GM10847 (cell line): ENCODE data around the gene HSPB7.

Experiments
- POLR2A ChIP-seq: IDR thresholded peaks from 2 replicates; pipeline ENCODE4 v1.6.1; 2011; ENCODE audit not compliant: insufficient read length; ENCODE audit errors: extremely low read depth

Gene HSPB7

DNA sequence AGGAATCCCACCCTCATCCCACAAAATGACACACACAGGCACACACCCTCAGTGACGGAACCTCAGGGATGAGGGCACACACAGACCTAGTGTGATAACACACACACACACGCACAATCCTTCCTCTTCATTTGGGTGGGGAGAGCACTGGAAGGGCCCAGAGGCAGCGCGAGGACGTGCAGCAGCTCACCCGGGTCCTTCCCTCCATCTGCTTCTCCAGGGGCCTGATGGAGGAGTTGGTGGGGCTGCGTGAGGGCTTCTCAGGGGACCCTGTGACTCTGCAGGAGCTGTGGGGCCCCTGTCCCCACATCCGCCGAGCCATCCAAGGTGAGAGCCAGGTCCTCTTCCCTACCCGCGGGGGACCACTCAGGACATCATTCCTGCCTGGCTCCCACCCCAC is 4.5 kb upstream of the HSPB7 start:
- TF ChIP-seq POLR2A: no peak

DNA sequence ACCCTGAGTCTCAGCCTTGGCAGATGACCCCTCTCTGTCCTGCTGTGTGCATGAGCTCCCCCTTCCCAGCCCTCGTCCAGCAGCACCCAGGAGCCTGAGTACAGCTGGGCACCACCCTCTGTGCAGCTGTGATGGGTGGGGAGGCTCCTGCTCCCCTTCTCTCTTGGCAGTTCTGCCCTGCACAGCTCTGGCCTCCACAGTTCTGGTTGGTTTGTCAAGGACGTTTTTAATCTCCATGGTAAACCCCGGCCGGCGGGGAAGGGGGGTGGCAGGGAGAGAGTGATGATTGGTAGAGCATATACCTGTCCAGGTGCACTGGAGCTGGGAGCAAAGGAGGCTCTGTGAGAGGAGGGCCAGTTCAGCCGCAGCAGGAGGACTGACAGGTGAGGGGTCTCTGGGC is 3.8 kb upstream of the HSPB7 start, which contains the start of gene CLCNKA:
Gene CLCNKA (plus strand): TSS at position 356 of the 400 bp plus-strand sequence. CDS start 584 bp downstream, outside the sequence.
- TF ChIP-seq POLR2A: no peak

DNA sequence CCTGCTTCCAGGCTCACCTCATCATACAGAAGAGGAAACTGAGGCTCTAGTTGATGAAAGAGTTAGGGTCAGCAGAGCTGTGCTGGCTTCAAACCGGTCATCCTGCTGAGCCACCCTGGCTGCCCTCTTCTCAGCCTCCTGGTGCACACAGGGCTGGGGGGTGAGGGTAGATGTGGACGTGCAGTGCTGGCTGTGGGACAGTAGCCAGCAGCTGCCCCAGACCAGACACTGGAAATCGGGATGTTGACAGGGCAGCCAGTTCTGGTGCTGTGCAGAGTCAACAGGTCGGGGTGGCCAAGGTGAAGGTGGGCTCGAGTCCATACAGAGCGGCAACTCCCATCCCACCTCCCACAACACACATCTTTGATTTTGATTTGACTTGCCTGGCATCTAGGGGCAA is 2.5 kb upstream of the HSPB7 start:
- no peak for TF ChIP-seq POLR2A

DNA sequence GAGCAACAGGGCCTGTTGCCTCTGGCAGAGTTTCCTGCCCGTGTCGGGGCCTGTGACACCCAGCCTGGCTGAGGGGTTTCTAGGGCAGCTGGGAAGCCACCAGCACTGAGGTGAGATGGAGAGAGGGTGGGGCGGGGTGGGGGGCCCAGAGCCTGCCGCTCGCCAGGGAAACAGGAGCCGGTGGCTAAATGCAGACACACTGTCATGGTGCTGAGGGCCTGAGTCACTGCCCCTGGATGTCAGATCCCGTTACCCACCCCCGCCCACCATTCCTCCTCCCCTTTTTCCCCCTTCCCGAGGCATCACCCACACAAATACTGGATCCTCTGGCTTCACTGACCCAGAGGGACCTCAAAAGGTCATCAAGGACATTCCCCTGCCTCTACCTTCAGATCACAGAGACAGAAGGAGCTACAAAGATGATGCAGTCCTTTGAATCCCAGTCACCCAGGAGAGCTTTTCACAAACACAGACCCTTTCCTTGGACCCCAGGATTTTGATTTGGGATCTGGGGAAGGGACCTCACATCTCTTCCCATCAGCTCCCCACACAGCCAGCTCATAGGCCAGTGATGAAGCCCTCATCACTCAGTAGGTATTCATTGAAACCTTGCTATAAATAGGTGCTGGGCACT is 1.9 kb upstream of the HSPB7 start:
- TF ChIP-seq POLR2A: no peak

DNA sequence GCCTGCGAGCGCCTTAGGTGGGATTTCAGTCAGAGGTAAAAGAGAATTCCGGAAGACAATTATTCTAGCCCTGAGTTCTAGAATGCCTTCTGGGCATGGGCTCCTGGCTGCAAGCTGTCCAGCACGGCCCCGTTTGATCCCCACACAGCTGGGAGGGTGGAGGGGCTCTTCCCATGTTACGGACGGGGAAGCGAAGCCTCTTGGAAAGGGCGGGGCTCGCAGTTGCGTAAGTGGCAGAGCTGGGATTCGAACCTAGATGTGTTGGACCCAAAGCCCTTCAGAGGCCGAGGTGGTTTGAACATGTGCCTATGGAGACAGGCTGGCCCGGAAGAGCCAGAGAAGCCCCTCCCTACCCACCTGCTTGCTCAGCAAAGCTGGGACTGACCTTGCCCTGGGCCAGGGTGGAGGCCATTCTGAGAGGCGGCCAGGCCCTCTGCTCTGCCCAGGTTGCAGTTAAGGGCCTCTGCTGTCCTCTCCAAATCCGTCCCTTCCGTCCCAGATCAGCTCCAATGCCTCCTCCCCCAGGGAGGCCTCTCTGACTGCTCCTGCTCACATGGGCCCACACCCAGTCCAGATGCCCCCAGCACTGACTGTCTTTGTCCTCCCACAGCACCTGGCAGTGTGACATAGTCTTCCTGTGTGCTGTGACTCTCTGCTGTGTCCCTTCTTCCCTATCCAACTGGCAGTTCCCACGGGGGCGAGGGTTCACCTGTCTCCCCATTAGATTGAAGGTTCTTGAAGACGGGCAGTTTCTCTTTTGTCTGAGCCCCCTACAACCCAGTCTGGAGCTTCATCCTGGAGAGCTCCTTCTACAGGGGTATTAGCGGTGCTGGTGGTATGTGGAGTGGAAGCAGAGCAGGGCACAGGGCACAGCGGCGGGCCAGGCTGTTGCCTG is 1.2 kb upstream of the HSPB7 start:
- no peak for TF ChIP-seq POLR2A

DNA sequence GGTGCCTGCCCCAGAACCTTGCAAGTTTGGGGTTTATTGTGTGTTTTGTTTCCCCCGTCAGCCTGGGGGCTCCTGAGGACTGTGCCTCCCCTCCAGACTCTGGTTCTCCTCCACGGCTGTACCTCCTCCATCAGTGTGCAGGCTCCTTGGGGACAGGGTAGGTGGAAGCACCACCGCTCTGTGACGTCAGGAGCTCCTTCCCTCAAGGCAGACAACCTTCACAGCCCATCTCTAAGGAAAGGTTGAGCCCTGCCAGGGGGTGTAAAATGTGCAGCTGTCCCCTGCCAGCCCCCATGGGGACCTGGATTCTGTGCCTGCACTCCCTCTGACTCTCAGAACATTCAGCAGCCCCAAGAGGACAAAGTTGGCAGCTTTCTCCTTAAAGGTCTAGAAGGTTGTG is 465 bp upstream of the HSPB7 start:
- no peak for TF ChIP-seq POLR2A

DNA sequence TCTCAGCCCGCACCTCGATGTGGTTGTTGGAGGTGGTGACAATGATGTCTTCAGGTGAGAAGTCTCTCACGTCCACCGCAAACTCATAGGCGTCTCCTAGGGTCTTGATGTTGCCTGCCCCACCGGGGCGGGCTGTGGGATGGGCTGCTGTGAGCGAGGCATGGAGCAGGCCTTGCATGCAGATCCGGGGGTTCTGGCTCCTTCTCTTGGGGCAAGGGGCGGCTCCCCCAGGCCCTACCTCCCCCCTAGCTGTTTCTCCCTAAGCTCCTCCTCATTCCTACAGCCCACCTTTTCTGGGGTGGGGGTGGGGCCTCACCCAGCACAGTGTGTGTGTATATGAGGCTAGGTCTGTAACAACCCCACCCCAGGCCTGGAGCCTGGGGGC is 775 bp downstream of the HSPB7 start:
- no peak for TF ChIP-seq POLR2A

DNA sequence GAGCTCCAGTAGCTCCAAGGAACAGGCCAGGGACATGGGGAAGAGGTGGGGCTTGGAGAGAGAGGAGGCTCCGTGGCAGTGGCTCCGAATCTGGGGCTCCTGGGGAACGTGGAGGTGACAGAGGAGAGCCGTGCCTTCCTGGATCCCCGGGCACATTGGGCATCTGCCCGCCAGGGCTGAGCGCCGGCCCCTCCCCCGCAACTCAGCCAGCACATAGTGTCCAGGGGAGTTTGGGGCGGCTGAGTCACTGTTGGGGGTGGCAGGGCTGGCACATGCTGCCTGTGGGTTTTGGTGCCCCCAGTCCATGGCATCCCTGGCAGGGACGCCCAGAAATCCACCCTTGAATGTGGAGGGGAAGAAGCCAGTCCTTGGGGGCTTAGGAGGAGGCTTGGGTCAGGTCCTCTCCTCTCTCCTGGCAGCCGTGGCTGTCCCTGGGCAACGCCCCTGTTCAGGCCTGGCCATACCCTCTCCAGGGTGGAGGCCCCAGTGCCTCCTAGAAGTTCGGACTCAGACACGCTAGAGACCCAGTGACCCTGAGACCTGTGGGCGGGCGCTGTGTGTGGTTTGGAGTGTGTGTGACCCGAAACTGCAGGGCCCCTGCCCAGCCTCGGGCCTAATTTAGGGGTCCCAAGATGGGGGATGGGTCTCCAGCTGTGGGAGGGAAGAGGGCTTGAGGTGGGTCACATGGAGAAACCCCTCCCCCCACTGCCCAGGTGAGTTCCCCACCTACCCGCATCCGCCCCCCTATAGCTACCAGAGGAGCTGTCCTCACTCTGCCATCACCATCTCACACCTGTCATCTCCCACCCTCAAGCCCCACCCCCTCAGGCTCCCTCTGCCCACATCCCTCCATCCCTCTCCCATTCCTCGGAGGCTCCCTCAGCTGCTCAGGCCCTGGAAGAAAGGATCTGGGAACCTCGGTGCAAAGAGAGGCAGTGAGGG is 1.6 kb downstream of the HSPB7 start:
- no peak for TF ChIP-seq POLR2A

DNA sequence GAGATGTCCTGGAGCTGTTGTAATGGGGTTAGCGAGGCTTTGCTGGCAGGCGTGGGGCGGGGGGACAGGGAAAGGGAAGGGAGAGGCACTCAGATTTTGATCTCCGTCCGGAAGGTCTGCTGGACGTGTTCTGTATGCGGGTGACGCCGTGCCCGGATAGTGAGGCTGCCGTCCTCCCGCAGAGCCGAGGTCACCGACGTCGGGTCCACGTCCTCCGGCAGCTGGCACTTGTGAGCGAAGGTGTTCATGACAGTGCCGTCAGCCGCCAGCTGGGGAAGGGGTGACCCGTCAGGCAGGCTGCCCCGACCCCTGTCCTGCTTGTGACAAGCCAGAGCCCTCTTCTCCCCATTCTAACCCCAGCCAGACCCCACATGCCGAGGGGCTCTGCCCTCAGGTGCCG is 2.4 kb downstream of the HSPB7 start:
- no peak for TF ChIP-seq POLR2A

DNA sequence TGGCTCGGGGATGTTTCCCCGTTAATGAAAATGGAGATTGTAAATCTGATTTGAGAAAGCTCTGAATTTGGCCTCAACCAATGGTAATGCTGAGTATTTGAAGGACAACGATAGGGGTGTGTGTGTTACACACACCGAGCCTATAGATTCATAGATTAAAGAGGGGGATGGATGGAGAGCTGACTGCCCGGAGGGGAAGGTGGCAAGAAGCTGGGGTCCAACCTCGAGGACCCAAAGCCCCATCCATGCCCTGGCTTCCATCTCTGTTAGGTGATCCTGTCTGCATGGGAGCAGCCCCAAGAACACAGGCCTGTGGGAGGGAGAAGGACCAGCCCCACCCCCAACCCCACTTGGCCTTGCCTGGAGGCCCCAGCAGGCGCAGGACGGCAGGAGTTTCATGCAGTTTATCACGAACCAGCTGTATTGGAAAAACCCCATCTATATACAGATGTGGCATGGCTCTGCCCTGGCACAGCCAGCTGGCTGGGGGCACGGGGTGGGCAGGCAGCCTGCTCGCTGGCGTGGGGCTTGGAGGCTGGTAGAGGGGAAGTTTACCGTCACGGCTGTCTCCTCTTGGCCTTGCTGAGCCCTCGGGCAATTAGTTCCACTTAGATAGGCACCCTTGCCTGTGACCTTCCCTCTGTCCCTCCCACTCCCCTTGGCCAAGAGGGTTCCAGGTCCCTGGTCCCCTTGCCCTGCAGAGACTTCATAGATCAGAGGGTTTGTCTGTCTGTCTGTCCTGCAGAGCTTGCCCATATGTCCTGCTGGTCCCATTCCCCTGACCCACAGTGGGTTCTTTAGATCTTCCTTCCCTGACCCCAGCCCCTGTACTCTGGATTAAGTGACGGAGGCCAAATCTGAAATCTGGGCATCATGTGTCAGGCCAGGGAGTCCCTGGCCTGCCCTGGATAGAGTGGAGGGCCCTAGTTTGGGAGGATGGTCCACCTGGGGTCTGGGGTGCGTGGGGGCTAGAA is 3.0 kb downstream of the HSPB7 start:
- no peak for TF ChIP-seq POLR2A

DNA sequence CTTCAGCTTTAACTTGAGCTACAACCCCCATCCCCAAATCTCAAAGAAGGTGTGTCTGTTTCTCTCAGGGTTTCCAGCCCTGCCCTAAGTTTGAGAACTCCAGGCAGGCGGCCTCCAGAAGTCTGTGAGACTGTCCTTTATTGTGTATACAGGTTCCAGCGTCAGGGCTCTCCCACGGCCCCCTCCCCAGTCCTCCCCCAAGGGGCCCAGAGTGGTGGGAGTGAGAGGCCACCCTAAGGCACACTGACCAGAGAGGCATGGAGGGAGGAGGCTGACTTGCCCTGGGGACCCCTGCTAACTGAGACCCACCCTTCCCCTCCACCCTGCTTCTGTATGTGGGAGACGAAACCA is 4.0 kb downstream of the HSPB7 start:
- no peak for TF ChIP-seq POLR2A

DNA sequence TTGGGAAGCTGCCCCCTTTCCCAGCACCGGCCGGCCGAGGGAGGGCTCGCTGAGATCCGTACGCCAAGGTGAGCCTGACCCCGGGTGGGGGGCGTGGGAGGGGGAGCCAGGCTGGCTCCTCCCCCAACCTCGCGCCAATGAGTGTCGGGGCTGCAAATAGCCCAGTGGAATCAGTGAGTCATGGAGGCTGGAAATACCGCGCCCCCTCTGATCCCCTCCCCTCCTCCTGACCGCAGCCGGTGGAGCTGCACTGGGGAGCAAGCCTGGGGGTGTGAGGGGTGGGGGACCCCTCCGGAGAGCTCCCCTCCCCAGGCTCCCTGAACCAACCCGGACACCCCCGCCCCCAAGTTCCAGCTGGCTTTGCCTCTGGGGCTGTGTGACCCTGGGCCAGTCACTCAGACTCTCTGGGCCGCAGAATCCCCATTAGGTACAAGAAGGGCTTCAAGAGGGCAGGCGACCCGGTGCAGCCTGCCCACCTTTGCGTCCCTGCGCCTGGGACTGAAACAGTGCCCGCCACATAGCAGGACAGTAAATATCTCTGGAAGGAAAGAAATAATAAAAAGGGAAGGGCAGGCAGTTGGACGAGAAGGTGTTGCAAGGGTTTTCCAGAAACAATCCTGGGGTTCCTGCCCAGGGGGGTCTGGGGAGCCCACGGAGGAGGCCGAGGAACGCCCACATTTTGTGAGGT is 4.5 kb downstream of the HSPB7 start:
- TF ChIP-seq POLR2A: no peak

DNA sequence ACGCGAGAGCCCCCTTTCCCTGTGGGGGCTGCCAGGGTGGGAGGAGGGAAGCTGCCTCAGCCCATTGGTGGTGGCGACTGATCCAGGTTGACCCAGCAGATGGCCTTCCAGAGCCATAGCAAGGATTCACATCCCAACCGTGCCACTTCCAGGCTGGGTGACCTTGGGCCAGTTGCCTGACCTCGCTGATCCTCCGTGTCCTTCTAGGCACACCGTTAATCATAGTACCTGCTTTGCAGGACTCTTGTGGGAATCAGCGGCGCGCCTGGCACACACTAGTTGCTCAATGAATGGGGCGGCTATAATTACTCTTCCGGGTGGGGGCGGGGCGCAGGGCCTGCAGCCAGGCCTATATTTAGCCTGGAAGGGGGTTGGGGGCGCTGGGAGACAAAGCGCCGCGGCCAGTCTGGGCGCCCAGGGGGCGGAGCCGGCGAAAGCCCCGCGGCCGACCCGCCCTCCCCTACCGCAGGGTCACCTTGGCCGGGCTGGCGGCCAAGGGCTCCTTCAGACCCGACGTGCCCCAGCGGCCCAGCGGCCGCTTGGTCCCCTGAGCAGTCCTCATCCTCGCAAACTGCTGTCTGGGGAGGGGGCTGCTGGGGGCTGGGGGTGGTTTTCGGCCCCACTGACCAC is 5.1 kb downstream of the HSPB7 start:
- TF ChIP-seq POLR2A: no peak
